Transverse colon (tissue), 4 donors: ENCODE measurements around the gene SUPT5H. TPM values are rescaled to one million over a fixed set of nuclear protein-coding genes. Genes with fewer than 3 reads are reported as not detected.

Source experiments
- DNase-seq: peaks from one replicate; pipeline ENCODE4 v3.0.0-alpha.2; 2019
- H3K27ac ChIP-seq, 4 donors: fragments of 200-600 bp; sonication (generic); 2 replicates each; pipeline ENCODE4 v1.5.1; 2016 to 2018; ENCODE audit warnings: inconsistent platforms in 4 of 4
- H3K27me3 ChIP-seq: fragments of 200-600 bp; sonication (generic); 2 replicates; pipeline ENCODE4 v1.5.1; 2017; ENCODE audit warnings: inconsistent platforms
- H3K36me3 ChIP-seq, 4 donors: fragments of 200-600 bp; sonication (generic); 2 replicates each; pipeline ENCODE4 v1.5.1; 2017 to 2019; ENCODE audit warnings: inconsistent platforms in 4 of 4
- H3K4me1 ChIP-seq, 4 donors: fragments of 200-600 bp; sonication (generic); 2 replicates each; pipeline ENCODE4 v1.5.1; 2017 to 2020; ENCODE audit warnings: inconsistent platforms in 4 of 4
- H3K4me3 ChIP-seq, 4 donors: fragments of 200-600 bp; sonication (generic); 1 replicate in 1 of 4; 2 replicates in 3 of 4; pipeline versions ENCODE4 v1.5.1 to v1.6.1; 2017 to 2019; ENCODE audit warnings: inconsistent platforms in 4 of 4
- H3K9me3 ChIP-seq, 2 donors: fragments of 200-600 bp; sonication (generic); 2 replicates each; pipeline ENCODE4 v1.5.1; 2017 to 2019; ENCODE audit warnings: inconsistent platforms in 2 of 2
- CTCF ChIP-seq, 5 experiments: fragments of 200-600 bp in 3 of 5; fragments of 450-650 bp in 2 of 5; sonication (generic) in 3 of 5; IDR thresholded peaks; 1 replicate in 2 of 5; 2 replicates in 3 of 5; pipeline ENCODE4 v1.5.1; 2016 to 2017; ENCODE audit warnings: antibody characterized with exemption in 5 of 5, inconsistent platforms in 3 of 5, mild to moderate bottlenecking in 2 of 5, moderate library complexity in 1 of 5
- EP300 ChIP-seq: sonication (generic); formaldehyde crosslinking; IDR thresholded peaks from one replicate; pipeline ENCODE4 v1.6.1; 2017; ENCODE audit warnings: antibody characterized with exemption, low read depth
- POLR2A ChIP-seq: fragments of 450-650 bp; IDR thresholded peaks from one replicate; pipeline ENCODE4 v1.6.1; 2016; ENCODE audit warnings: antibody characterized with exemption, mild to moderate bottlenecking, moderate library complexity
- POLR2AphosphoS5 ChIP-seq, 3 donors: sonication (generic); formaldehyde crosslinking; IDR thresholded peaks; one replicate each; pipeline ENCODE4 v1.6.1; 2016; ENCODE audit warnings: antibody characterized with exemption in 3 of 3
- WGBS, 2 donors: methylation state at CpG; one replicate each; pipeline ENCODE4 v1.1.5; 2018; ENCODE audit warnings: low coverage in 1 of 2; 5-methylcytosine and 5-hydroxymethylcytosine counted together
- in situ Hi-C, 4 donors: fragments of 200-750 bp; cut with MboI; loops; one replicate each; pipeline versions ENCODE4 v1.15.0 to v1.15.1; 2017; ENCODE audit warnings: low sequenced_read_pairs in 3 of 4, low pct_ligation_motif_present in 1 of 4, low pct_unique_long_range_greater_than_20kb in 1 of 4
- intact Hi-C: fragments of 100-400 bp; cut with DNase I; formaldehyde crosslinking; loops from one replicate; pipeline ENCODE4 v1.15.1; 2023; ENCODE audit warnings: low total_unique reads
- total RNA-seq, 4 donors: library from RNA; depleted of rRNA; stranded (reverse); fragments of >200 nt; gene quantifications; one replicate each; pipeline ENCODE4 v1.1.0, GENCODE V29; 2016

SUPT5H gene
- total RNA-seq, 4 donors from 2014 or later: 97.1 to 161 (median 125) TPM

GRCh38 chr19:39412100-39412866 is 33.1 kb upstream of the SUPT5H start, which contains the start of gene PLEKHG2:
Gene PLEKHG2, plus strand, starts transcription at chr19:39412669. Its CDS starts 1,418 bp downstream, at chr19:39414087.
- in situ Hi-C loops: no loop called here
- peaks cover 17% of the 10 kb centered on the region for H3K27me3 ChIP-seq
- intact Hi-C loops: loop anchor here (2.0 kb wide), 1 partner anchor 13 kb away; no protein-coding TSS in a partner anchor
- H3K4me3 ChIP-seq: peak within 1 kb of the TSS; percentile 48 to 86 (median 75)
- peak within 1 kb of the TSS; percentile 98 to 100 (median 99) for H3K27ac ChIP-seq
- no peaks in the 10 kb centered on the region for H3K9me3 ChIP-seq
- DNase-seq: peak; percentile 97
- WGBS, 2 donors: 0 to 1% methylated on average over 7 to 35 of the region's 60 CpGs
- peaks cover 11 to 52% (median 40%) of the 10 kb centered on the region in 4 donors for H3K4me1 ChIP-seq
- H3K36me3 ChIP-seq: peaks cover 0 to 14% (median 8%) of the 10 kb centered on the region in 4 donors
- peak; percentile 87 to 95 (median 93) for TF ChIP-seq POLR2AphosphoS5 (IDR thresholded peaks at IDR 0.05)
- TF ChIP-seq CTCF (IDR thresholded peaks at IDR 0.05): peak; percentile 83 to 97 (median 91)
- no peak for TF ChIP-seq EP300
- TF ChIP-seq POLR2A: peak; percentile 95

- H3K27me3 ChIP-seq: peaks cover 17% of the 10 kb centered on the region
- peak overlapping the region; percentile 48 to 86 (median 75) for H3K4me3 ChIP-seq
- TF ChIP-seq POLR2AphosphoS5 (IDR thresholded peaks at IDR 0.05) (peak in 2 of 3 donors; percentile 5), CTCF (IDR thresholded peaks at IDR 0.05) (peak in 1 of 5 experiments; percentile 3), POLR2A (no peak), EP300 (no peak)
- intact Hi-C loops: loop anchor here (2.0 kb wide), 1 partner anchor 14 kb away; no protein-coding TSS in a partner anchor
- 2% methylated on average over 7 of the region's 24 CpGs; no CpG with 5 or more reads in 1 of the 2 donors for WGBS, 2 donors
- H3K4me1 ChIP-seq: peaks cover 11 to 52% (median 40%) of the 10 kb centered on the region in 4 donors
- H3K36me3 ChIP-seq: peaks cover 0 to 8% (median 6%) of the 10 kb centered on the region in 4 donors
- no peaks in the 10 kb centered on the region for H3K9me3 ChIP-seq
- H3K27ac ChIP-seq: peak overlapping the region; percentile 98 to 100 (median 99)
- in situ Hi-C loops: no loop called here
- no peak for DNase-seq
Observed at GRCh38 chr19:39412867-39413271, 32.5 kb upstream of the SUPT5H start.

- Histone ChIP-seq H3K4me3 (peak overlapping the region; percentile 48 to 86 (median 75)), H3K27ac (peak overlapping the region; percentile 98 to 100 (median 99)), H3K4me1 (peaks cover 11 to 52% (median 40%) of the 10 kb centered on the region in 4 donors), H3K27me3 (peaks cover 17% of the 10 kb centered on the region), H3K36me3 (peaks cover 0 to 3% (median 2%) of the 10 kb centered on the region in 4 donors), H3K9me3 (no peaks in the 10 kb centered on the region)
- TF ChIP-seq EP300 (no peak), POLR2A (no peak), CTCF (IDR thresholded peaks at IDR 0.05) (no peak), POLR2AphosphoS5 (IDR thresholded peaks at IDR 0.05) (peak; percentile 23 to 61 (median 48))
- WGBS, 2 donors: 2 to 17% methylated on average over 7 to 38 of the region's 54 CpGs
- DNase-seq: peak; percentile 58
- intact Hi-C loops: loop anchor here (2.0 kb wide), 1 partner anchor 15 kb away; no protein-coding TSS in a partner anchor
- in situ Hi-C loops: no loop called here
Observed at GRCh38 chr19:39413272-39413910, 32.0 kb upstream of the SUPT5H start.
